ENCODE data around the gene COQ10A. TPM values are rescaled to one million over a fixed set of nuclear protein-coding genes. Genes with fewer than 3 reads are reported as not detected.

The COQ10A gene
- total and polyA plus RNA-seq, 2 donors (not counting 3 experiments of a cell fraction or from before 2014, with no cell fraction given) = 14.7 to 32.4 TPM

DNA sequence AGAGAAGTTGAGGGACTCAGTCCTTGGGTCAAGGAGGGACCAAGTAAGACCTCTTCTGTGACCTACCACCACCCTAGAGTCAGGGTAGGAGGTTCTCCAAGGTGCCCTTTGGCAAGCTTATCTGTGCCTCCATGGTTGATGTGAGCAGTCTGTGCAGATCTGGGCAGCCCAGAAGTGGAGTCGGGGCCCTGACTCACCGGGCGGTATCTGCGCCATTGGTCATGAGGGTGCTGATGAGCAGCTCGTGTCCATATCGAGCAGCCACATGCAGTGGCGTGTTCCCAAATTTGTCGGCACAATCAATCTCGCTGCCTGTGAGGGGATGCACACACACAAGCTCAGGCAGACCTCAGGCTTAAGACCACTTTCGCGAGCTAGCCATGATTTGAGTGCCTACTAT lies 13.7 kb upstream of the COQ10A start:
- no TSS peak for BruUV-seq (replicated peaks)
- FAIRE-seq (no peak), DNase-seq (ENCODE audit: low read depth, low spot score) (no peak)
- POLR2A ChIA-PET = no interaction called here
- intact Hi-C loops (cut with micrococcal nuclease) (no loop called here), dilution Hi-C loops (cut with MboI; ENCODE audit: extremely low pct_ligation_motif_present, low sequenced_read_pairs) (no loop called here)
- H4K20me1 ChIP-seq (replicated peaks; ENCODE audit: control insufficient read depth, extremely low read depth, insufficient read depth, low read length) = no peaks in the 10 kb centered on the region
- no peak overlapping the region for H2AFZ ChIP-seq (ENCODE audit: low read depth, low read length)
- H3K9ac ChIP-seq (replicated peaks; ENCODE audit: extremely low read depth, insufficient read depth, low read length) = no peak overlapping the region
- H3K9me3 ChIP-seq (replicated peaks; ENCODE audit: control insufficient read depth, insufficient read depth, low read length) = no peaks in the 10 kb centered on the region
- TF ChIP-seq, protein P1, sequence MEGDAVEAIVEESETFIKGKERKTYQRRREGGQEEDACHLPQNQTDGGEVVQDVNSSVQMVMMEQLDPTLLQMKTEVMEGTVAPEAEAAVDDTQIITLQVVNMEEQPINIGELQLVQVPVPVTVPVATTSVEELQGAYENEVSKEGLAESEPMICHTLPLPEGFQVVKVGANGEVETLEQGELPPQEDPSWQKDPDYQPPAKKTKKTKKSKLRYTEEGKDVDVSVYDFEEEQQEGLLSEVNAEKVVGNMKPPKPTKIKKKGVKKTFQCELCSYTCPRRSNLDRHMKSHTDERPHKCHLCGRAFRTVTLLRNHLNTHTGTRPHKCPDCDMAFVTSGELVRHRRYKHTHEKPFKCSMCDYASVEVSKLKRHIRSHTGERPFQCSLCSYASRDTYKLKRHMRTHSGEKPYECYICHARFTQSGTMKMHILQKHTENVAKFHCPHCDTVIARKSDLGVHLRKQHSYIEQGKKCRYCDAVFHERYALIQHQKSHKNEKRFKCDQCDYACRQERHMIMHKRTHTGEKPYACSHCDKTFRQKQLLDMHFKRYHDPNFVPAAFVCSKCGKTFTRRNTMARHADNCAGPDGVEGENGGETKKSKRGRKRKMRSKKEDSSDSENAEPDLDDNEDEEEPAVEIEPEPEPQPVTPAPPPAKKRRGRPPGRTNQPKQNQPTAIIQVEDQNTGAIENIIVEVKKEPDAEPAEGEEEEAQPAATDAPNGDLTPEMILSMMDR (IDR thresholded peaks at IDR 0.05; ENCODE audit: extremely low read depth in 1 of 2, insufficient read depth in 1 of 2, low read depth in 1 of 2, low read length in 2 of 2) = no peak
- TF ChIP-seq, protein P2, sequence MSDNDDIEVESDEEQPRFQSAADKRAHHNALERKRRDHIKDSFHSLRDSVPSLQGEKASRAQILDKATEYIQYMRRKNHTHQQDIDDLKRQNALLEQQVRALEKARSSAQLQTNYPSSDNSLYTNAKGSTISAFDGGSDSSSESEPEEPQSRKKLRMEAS (IDR thresholded peaks at IDR 0.05; ENCODE audit: insufficient read depth, insufficient read length) = no peak
- TF ChIP-seq POLR2A (IDR thresholded peaks at IDR 0.05; ENCODE audit: low read depth, low read length) (no peak), MYC (IDR thresholded peaks at IDR 0.05; ENCODE audit: low read depth, low read length) (no peak), JUN (IDR thresholded peaks at IDR 0.05; ENCODE audit: borderline replicate concordance, insufficient read depth, insufficient read length, low read depth) (no peak), EZH2 (IDR thresholded peaks at IDR 0.05; ENCODE audit: borderline replicate concordance, low read depth, low read length, severe bottlenecking) (no peak), FOS (IDR thresholded peaks at IDR 0.05; ENCODE audit: borderline replicate concordance, insufficient read depth, low read length) (no peak), GATA2 (IDR thresholded peaks at IDR 0.05; ENCODE audit: insufficient read depth, insufficient read length, low read depth, low read length) (no peak)
- H3K4me1 ChIP-seq (ENCODE audit: control insufficient read depth, extremely low read depth, insufficient read depth, low read length) = peaks cover 12% of the 10 kb centered on the region
- H3K4me2 ChIP-seq (ENCODE audit: insufficient read depth, low read length) = no peak overlapping the region
- H3K9me1 ChIP-seq (replicated peaks; ENCODE audit: control insufficient read depth, extremely low read depth, insufficient read depth, low read length) = no peaks in the 10 kb centered on the region
- no peaks in the 10 kb centered on the region for H3K27me3 ChIP-seq (ENCODE audit: control insufficient read depth in 2 of 2, insufficient read depth in 2 of 2, low read length in 2 of 2)
- H3K4me3 ChIP-seq (replicated peaks in 1 of 3; ENCODE audit: insufficient read depth in 1 of 3, low read depth in 1 of 3, low read length in 3 of 3) = no peak overlapping the region
- peaks cover 28 to 52% of the 10 kb centered on the region in 2 experiments for H3K36me3 ChIP-seq (ENCODE audit: control insufficient read depth in 2 of 2, extremely low read depth in 1 of 2, insufficient read depth in 2 of 2, low read length in 2 of 2)
- H3K79me2 ChIP-seq (ENCODE audit: control insufficient read depth, insufficient read depth, low read length) = peaks cover 26% of the 10 kb centered on the region
- no peak overlapping the region for H3K27ac ChIP-seq (ENCODE audit: insufficient read depth, low read depth, low read length)
- CTCF ChIA-PET = interaction anchor here (1.1 to 1.4 kb wide), 2 partner anchors 12 to 47 kb away, joined by 3 read pairs; no protein-coding TSS in a partner anchor

Data from endothelial cell of umbilical vein (primary cell).